Inferior parietal cortex (tissue), 1 donor: Measurements from ENCODE around the gene ANAPC10.
"Not testable (repeated sequence)": the region's sequence is repeated elsewhere in the genome, so short reads cannot be mapped to it uniquely, and the experiment has no call there.

Experiments used
- DNase-seq: peaks from one replicate; pipeline ENCODE4 v3.0.0-alpha.2; 2016; ENCODE audit errors: extremely low spot score

The ANAPC10 gene

GRCh38 chr4:145003675-145004074, 94.3 kb downstream of the ANAPC10 start:
- DNase-seq, result no peak

GRCh38 chr4:145001635-145002034, 96.4 kb downstream of the ANAPC10 start:
- no peak for DNase-seq

- not testable (repeated sequence) for DNase-seq
Observed at GRCh38 chr4:145000656-145001055, 97.3 kb downstream of the ANAPC10 start.

GRCh38 chr4:144989306-144989705, 108.7 kb downstream of the ANAPC10 start:
- no peak for DNase-seq

GRCh38 chr4:144985531-144985930, 112.5 kb downstream of the ANAPC10 start:
- no peak for DNase-seq

- no peak for DNase-seq
Observed at GRCh38 chr4:144985014-144985413, 113.0 kb downstream of the ANAPC10 start.

GRCh38 chr4:144984241-144984640, 113.8 kb downstream of the ANAPC10 start:
- DNase-seq, result no peak

- DNase-seq, result no peak
Observed at GRCh38 chr4:144975718-144976117, 122.3 kb downstream of the ANAPC10 start.

GRCh38 chr4:144970597-144970996, 127.4 kb downstream of the ANAPC10 start:
- DNase-seq, result no peak

- DNase-seq, result no peak
Observed at GRCh38 chr4:144969821-144970220, 128.2 kb downstream of the ANAPC10 start.

GRCh38 chr4:144968606-144969005, 129.4 kb downstream of the ANAPC10 start:
- DNase-seq, result no peak

- DNase-seq, result no peak
Observed at GRCh38 chr4:144967161-144967560, 130.8 kb downstream of the ANAPC10 start.

- no peak for DNase-seq
Observed at GRCh38 chr4:144962300-144962699, 135.7 kb downstream of the ANAPC10 start.

- DNase-seq, result no peak
Observed at GRCh38 chr4:144955104-144955503, 142.9 kb downstream of the ANAPC10 start.

- DNase-seq, result no peak
Observed at GRCh38 chr4:144954230-144954629, 143.8 kb downstream of the ANAPC10 start.

- DNase-seq, result no peak
Observed at GRCh38 chr4:144948421-144948820, 149.6 kb downstream of the ANAPC10 start.

GRCh38 chr4:144948009-144948408, 150.0 kb downstream of the ANAPC10 start:
- DNase-seq, result no peak
